Measurements from ENCODE around the gene VMA21.

VMA21 gene

GRCh38 chrX:151384807-151385206 lies 12.2 kb upstream of the VMA21 start:
- H3K27ac ChIP-seq (ENCODE audit: low read depth, low read length): no peak overlapping the region
- no peak overlapping the region for H3K4me3 ChIP-seq (ENCODE audit: insufficient read depth, low read length, poor library complexity, severe bottlenecking)
- no peaks in the 10 kb centered on the region for H4K20me1 ChIP-seq (ENCODE audit: low read depth, low read length)
- no peak overlapping the region for H2AFZ ChIP-seq (ENCODE audit: low read depth, low read length, severe bottlenecking)
- H3K9me3 ChIP-seq (ENCODE audit: insufficient read depth, low read length): no peaks in the 10 kb centered on the region
- no peaks in the 10 kb centered on the region for H3K27me3 ChIP-seq (ENCODE audit: low read length)
- no peaks in the 10 kb centered on the region for H3K9me2 ChIP-seq (replicated peaks; ENCODE audit: insufficient read depth, low read length)
- no peak overlapping the region for H3K9ac ChIP-seq (ENCODE audit: low read length)
- no peak overlapping the region for H3K4me2 ChIP-seq (ENCODE audit: low read depth, low read length, poor library complexity, severe bottlenecking)
- TF ChIP-seq EZH2phosphoT487 (conservative IDR thresholded peaks at IDR 0.05; ENCODE audit: low read length): no peak
- TF ChIP-seq, protein P1, sequence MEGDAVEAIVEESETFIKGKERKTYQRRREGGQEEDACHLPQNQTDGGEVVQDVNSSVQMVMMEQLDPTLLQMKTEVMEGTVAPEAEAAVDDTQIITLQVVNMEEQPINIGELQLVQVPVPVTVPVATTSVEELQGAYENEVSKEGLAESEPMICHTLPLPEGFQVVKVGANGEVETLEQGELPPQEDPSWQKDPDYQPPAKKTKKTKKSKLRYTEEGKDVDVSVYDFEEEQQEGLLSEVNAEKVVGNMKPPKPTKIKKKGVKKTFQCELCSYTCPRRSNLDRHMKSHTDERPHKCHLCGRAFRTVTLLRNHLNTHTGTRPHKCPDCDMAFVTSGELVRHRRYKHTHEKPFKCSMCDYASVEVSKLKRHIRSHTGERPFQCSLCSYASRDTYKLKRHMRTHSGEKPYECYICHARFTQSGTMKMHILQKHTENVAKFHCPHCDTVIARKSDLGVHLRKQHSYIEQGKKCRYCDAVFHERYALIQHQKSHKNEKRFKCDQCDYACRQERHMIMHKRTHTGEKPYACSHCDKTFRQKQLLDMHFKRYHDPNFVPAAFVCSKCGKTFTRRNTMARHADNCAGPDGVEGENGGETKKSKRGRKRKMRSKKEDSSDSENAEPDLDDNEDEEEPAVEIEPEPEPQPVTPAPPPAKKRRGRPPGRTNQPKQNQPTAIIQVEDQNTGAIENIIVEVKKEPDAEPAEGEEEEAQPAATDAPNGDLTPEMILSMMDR (IDR thresholded peaks at IDR 0.05; ENCODE audit: insufficient read depth, low read length, poor library complexity, severe bottlenecking): no peak
- no peaks in the 10 kb centered on the region for H3F3A ChIP-seq (ENCODE audit: insufficient read depth)
- no peaks in the 10 kb centered on the region for H3K79me2 ChIP-seq (ENCODE audit: insufficient read depth, low read length)
- H3K36me3 ChIP-seq (ENCODE audit: low read length): no peaks in the 10 kb centered on the region

GRCh38 chrX:151386838-151387459 lies 10.1 kb upstream of the VMA21 start:
- TF ChIP-seq, protein P1 (IDR thresholded peaks at IDR 0.05; ENCODE audit: insufficient read depth, low read length, poor library complexity, severe bottlenecking): no peak
- TF ChIP-seq EZH2phosphoT487 (conservative IDR thresholded peaks at IDR 0.05; ENCODE audit: low read length): no peak
- H2AFZ ChIP-seq (ENCODE audit: low read depth, low read length, severe bottlenecking): no peak overlapping the region
- H3F3A ChIP-seq (ENCODE audit: insufficient read depth): no peaks in the 10 kb centered on the region
- no peaks in the 10 kb centered on the region for H3K79me2 ChIP-seq (ENCODE audit: insufficient read depth, low read length)
- no peaks in the 10 kb centered on the region for H4K20me1 ChIP-seq (ENCODE audit: low read depth, low read length)
- no peaks in the 10 kb centered on the region for H3K9me2 ChIP-seq (replicated peaks; ENCODE audit: insufficient read depth, low read length)
- no peak overlapping the region for H3K4me2 ChIP-seq (ENCODE audit: low read depth, low read length, poor library complexity, severe bottlenecking)
- no peaks in the 10 kb centered on the region for H3K9me3 ChIP-seq (ENCODE audit: insufficient read depth, low read length)
- no peak overlapping the region for H3K4me3 ChIP-seq (ENCODE audit: insufficient read depth, low read length, poor library complexity, severe bottlenecking)
- H3K36me3 ChIP-seq (ENCODE audit: low read length): no peaks in the 10 kb centered on the region
- H3K27me3 ChIP-seq (ENCODE audit: low read length): no peaks in the 10 kb centered on the region
- no peak overlapping the region for H3K9ac ChIP-seq (ENCODE audit: low read length)
- H3K27ac ChIP-seq (ENCODE audit: low read depth, low read length): no peak overlapping the region

DNA sequence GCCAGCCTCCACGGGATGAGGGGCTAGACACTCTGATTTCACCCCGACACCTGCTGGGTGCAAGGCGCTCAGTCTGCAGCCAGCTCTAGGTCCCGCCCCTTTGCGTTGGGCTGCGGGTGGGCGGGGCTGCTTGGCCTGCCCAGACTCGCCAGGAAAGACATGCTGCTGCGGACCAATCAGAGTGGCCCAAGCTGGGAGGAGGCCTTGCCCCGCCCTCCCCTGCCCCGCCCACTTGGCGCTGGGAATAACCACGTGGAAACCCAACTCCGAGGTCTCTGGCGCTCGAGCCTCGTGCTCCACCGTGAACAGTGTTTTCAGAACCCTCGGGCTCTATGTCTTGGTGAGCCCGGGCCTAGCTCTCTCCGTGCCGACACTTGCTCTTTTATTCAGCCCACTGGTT lies 5.3 kb upstream of the VMA21 start:
- Histone ChIP-seq H2AFZ (ENCODE audit: low read depth, low read length, severe bottlenecking) (no peak overlapping the region), H3K27me3 (ENCODE audit: low read length) (no peaks in the 10 kb centered on the region), H4K20me1 (ENCODE audit: low read depth, low read length) (no peaks in the 10 kb centered on the region), H3K79me2 (ENCODE audit: insufficient read depth, low read length) (no peaks in the 10 kb centered on the region), H3K4me3 (ENCODE audit: insufficient read depth, low read length, poor library complexity, severe bottlenecking) (no peak overlapping the region), H3K36me3 (ENCODE audit: low read length) (no peaks in the 10 kb centered on the region), H3K4me2 (ENCODE audit: low read depth, low read length, poor library complexity, severe bottlenecking) (no peak overlapping the region), H3F3A (ENCODE audit: insufficient read depth) (peaks cover 10% of the 10 kb centered on the region), H3K9me3 (ENCODE audit: insufficient read depth, low read length) (no peaks in the 10 kb centered on the region), H3K9me2 (replicated peaks; ENCODE audit: insufficient read depth, low read length) (no peaks in the 10 kb centered on the region), H3K9ac (ENCODE audit: low read length) (no peak overlapping the region), H3K27ac (ENCODE audit: low read depth, low read length) (no peak overlapping the region)
- TF ChIP-seq, protein P1 (IDR thresholded peaks at IDR 0.05; ENCODE audit: insufficient read depth, low read length, poor library complexity, severe bottlenecking): no peak
- no peak for TF ChIP-seq EZH2phosphoT487 (conservative IDR thresholded peaks at IDR 0.05; ENCODE audit: low read length)
